Measurements from ENCODE around the gene BRSK2. TPM values are rescaled to one million over a fixed set of nuclear protein-coding genes. Genes with fewer than 3 reads are reported as not detected.

Gene BRSK2
- total RNA-seq, 5 donors from 2014 or later (not counting 1 experiment from before 2014, with no cell fraction given): 0.54 to 1.5 (median 0.95) TPM

GRCh38 chr11:1369371-1370005, 20.2 kb upstream of the BRSK2 start:
- DNase-seq: no peak
- no peak overlapping the region for H3K27ac Mint-ChIP-seq
- POLR2A ChIA-PET: no interaction called here

GRCh38 chr11:1370186-1371025, 19.3 kb upstream of the BRSK2 start:
- no peaks in the 10 kb centered on the region for H3K36me3 Mint-ChIP-seq
- no peak for DNase-seq
- H3K27me3 Mint-ChIP-seq: peaks cover 0 to 2% of the 10 kb centered on the region in 2 donors
- H3K36me3 ChIP-seq (ENCODE audit: control insufficient read depth in 2 of 2, extremely low read depth in 1 of 2, insufficient read depth in 1 of 2, low read length in 1 of 2): no peaks in the 10 kb centered on the region
- no peak overlapping the region for H3K4me3 Mint-ChIP-seq
- no peak overlapping the region for H3K27ac ChIP-seq (ENCODE audit: low read length)
- H3K4me3 ChIP-seq (ENCODE audit: control insufficient read depth in 1 of 2, extremely low read depth in 1 of 2, low read length in 1 of 2): no peak overlapping the region
- peaks cover 0 to 10% (median 9%) of the 10 kb centered on the region in 3 donors for H3K9me3 Mint-ChIP-seq
- ATAC-seq (replicated peaks in 1 of 4): no peak
- 82% methylated on average over 37 of the region's 38 CpGs for WGBS (ENCODE audit: insufficient coverage)
- no peaks in the 10 kb centered on the region for H3K9me3 ChIP-seq
- H3K27me3 ChIP-seq (replicated peaks in 1 of 2; ENCODE audit: control insufficient read depth in 2 of 2, extremely low read depth in 1 of 2, insufficient read depth in 2 of 2, low read length in 1 of 2): peaks cover 0 to 25% of the 10 kb centered on the region in 2 experiments
- ChIA-PET POLR2A (no interaction called here), CTCF (no interaction called here)
- H3K4me1 Mint-ChIP-seq: no peaks in the 10 kb centered on the region
- no peaks in the 10 kb centered on the region for H3K4me1 ChIP-seq (ENCODE audit: control insufficient read depth in 1 of 2, extremely low read depth in 1 of 2, insufficient read depth in 2 of 2, low read length in 2 of 2)
- H3K27ac Mint-ChIP-seq: no peak overlapping the region

More at GRCh38 chr11:1369371-1370005, 20.2 kb upstream of the BRSK2 start:
- no peak overlapping the region for H3K4me3 Mint-ChIP-seq
- ATAC-seq (replicated peaks in 1 of 4): no peak
- WGBS (ENCODE audit: insufficient coverage): 77% methylated on average over 17 of the region's 18 CpGs
- H3K36me3 ChIP-seq (ENCODE audit: control insufficient read depth in 2 of 2, extremely low read depth in 1 of 2, insufficient read depth in 1 of 2, low read length in 1 of 2): no peaks in the 10 kb centered on the region
- H3K4me1 Mint-ChIP-seq: no peaks in the 10 kb centered on the region
- no peaks in the 10 kb centered on the region for H3K4me1 ChIP-seq (ENCODE audit: control insufficient read depth in 1 of 2, extremely low read depth in 1 of 2, insufficient read depth in 2 of 2, low read length in 2 of 2)
- H3K4me3 ChIP-seq (ENCODE audit: control insufficient read depth in 1 of 2, extremely low read depth in 1 of 2, low read length in 1 of 2): no peak overlapping the region
- peaks cover 0 to 10% (median 9%) of the 10 kb centered on the region in 3 donors for H3K9me3 Mint-ChIP-seq
- no peak overlapping the region for H3K27ac ChIP-seq (ENCODE audit: low read length)
- peaks cover 0 to 25% of the 10 kb centered on the region in 2 experiments for H3K27me3 ChIP-seq (replicated peaks in 1 of 2; ENCODE audit: control insufficient read depth in 2 of 2, extremely low read depth in 1 of 2, insufficient read depth in 2 of 2, low read length in 1 of 2)
- H3K9me3 ChIP-seq: no peaks in the 10 kb centered on the region
- peaks cover 0 to 6% of the 10 kb centered on the region in 2 donors for H3K27me3 Mint-ChIP-seq
- CTCF ChIA-PET: no interaction called here
- H3K36me3 Mint-ChIP-seq: no peaks in the 10 kb centered on the region

- Mint-ChIP-seq H3K9me3 (peaks cover 0 to 10% (median 9%) of the 10 kb centered on the region in 3 donors), H3K27ac (no peak overlapping the region), H3K36me3 (no peaks in the 10 kb centered on the region), H3K4me3 (no peak overlapping the region), H3K4me1 (no peaks in the 10 kb centered on the region), H3K27me3 (peaks cover 0 to 1% of the 10 kb centered on the region in 2 donors)
- Histone ChIP-seq H3K4me3 (ENCODE audit: control insufficient read depth in 1 of 2, extremely low read depth in 1 of 2, low read length in 1 of 2) (no peak overlapping the region), H3K4me1 (ENCODE audit: control insufficient read depth in 1 of 2, extremely low read depth in 1 of 2, insufficient read depth in 2 of 2, low read length in 2 of 2) (no peaks in the 10 kb centered on the region), H3K27me3 (replicated peaks in 1 of 2; ENCODE audit: control insufficient read depth in 2 of 2, extremely low read depth in 1 of 2, insufficient read depth in 2 of 2, low read length in 1 of 2) (peaks cover 0 to 28% of the 10 kb centered on the region in 2 experiments), H3K9me3 (no peaks in the 10 kb centered on the region), H3K36me3 (ENCODE audit: control insufficient read depth in 2 of 2, extremely low read depth in 1 of 2, insufficient read depth in 1 of 2, low read length in 1 of 2) (no peaks in the 10 kb centered on the region), H3K27ac (ENCODE audit: low read length) (no peak overlapping the region)
- ChIA-PET CTCF (no interaction called here), POLR2A (no interaction called here)
- ATAC-seq (replicated peaks in 1 of 4) (no peak), DNase-seq (no peak)
- 93% methylated on average over 5 of the region's 11 CpGs for WGBS (ENCODE audit: insufficient coverage)
These were observed 18.8 kb upstream of the BRSK2 start for GRCh38 chr11:1371026-1371325.

- no peak for ATAC-seq (replicated peaks in 1 of 4)
- no peak overlapping the region for H3K27ac Mint-ChIP-seq
- no peaks in the 10 kb centered on the region for H3K36me3 Mint-ChIP-seq
These were observed 18.4 kb upstream of the BRSK2 start for GRCh38 chr11:1371377-1371776.

GRCh38 chr11:1371836-1372465, 17.8 kb upstream of the BRSK2 start:
- no peak for ATAC-seq (replicated peaks in 1 of 4)
- Histone ChIP-seq H3K27me3 (replicated peaks in 1 of 2; ENCODE audit: control insufficient read depth in 2 of 2, extremely low read depth in 1 of 2, insufficient read depth in 2 of 2, low read length in 1 of 2) (peaks cover 0 to 30% of the 10 kb centered on the region in 2 experiments), H3K4me1 (ENCODE audit: control insufficient read depth in 1 of 2, extremely low read depth in 1 of 2, insufficient read depth in 2 of 2, low read length in 2 of 2) (no peaks in the 10 kb centered on the region), H3K9me3 (no peaks in the 10 kb centered on the region), H3K4me3 (ENCODE audit: control insufficient read depth in 1 of 2, extremely low read depth in 1 of 2, low read length in 1 of 2) (no peak overlapping the region), H3K27ac (ENCODE audit: low read length) (no peak overlapping the region), H3K36me3 (ENCODE audit: control insufficient read depth in 2 of 2, extremely low read depth in 1 of 2, insufficient read depth in 1 of 2, low read length in 1 of 2) (no peaks in the 10 kb centered on the region)
- POLR2A ChIA-PET: no interaction called here
- H3K4me1 Mint-ChIP-seq: no peaks in the 10 kb centered on the region
- H3K36me3 Mint-ChIP-seq: no peaks in the 10 kb centered on the region
- no peak for DNase-seq
- WGBS (ENCODE audit: insufficient coverage): 86% methylated on average over 22 of the region's 26 CpGs
- H3K4me3 Mint-ChIP-seq: no peak overlapping the region
- H3K9me3 Mint-ChIP-seq: peaks cover 0 to 2% (median under 1%) of the 10 kb centered on the region in 3 donors
- CTCF ChIA-PET: no interaction called here
- H3K27ac Mint-ChIP-seq: no peak overlapping the region
- peaks cover 0 to 1% of the 10 kb centered on the region in 2 donors for H3K27me3 Mint-ChIP-seq

More at GRCh38 chr11:1371377-1371776, 18.4 kb upstream of the BRSK2 start:
- no peak overlapping the region for H3K4me3 Mint-ChIP-seq
- CTCF ChIA-PET: no interaction called here
- H3K9me3 Mint-ChIP-seq: peaks cover 0 to 7% (median 7%) of the 10 kb centered on the region in 3 donors
- H3K27ac ChIP-seq (ENCODE audit: low read length): no peak overlapping the region
- H3K4me1 Mint-ChIP-seq: no peaks in the 10 kb centered on the region
- peaks cover 0 to 1% of the 10 kb centered on the region in 2 donors for H3K27me3 Mint-ChIP-seq
- POLR2A ChIA-PET: no interaction called here
- no peaks in the 10 kb centered on the region for H3K9me3 ChIP-seq
- H3K27me3 ChIP-seq (replicated peaks in 1 of 2; ENCODE audit: control insufficient read depth in 2 of 2, extremely low read depth in 1 of 2, insufficient read depth in 2 of 2, low read length in 1 of 2): peaks cover 0 to 28% of the 10 kb centered on the region in 2 experiments
- WGBS (ENCODE audit: insufficient coverage): 77% methylated on average over 9 of the region's 13 CpGs
- H3K36me3 ChIP-seq (ENCODE audit: control insufficient read depth in 2 of 2, extremely low read depth in 1 of 2, insufficient read depth in 1 of 2, low read length in 1 of 2): no peaks in the 10 kb centered on the region
- DNase-seq: no peak
- no peak overlapping the region for H3K4me3 ChIP-seq (ENCODE audit: control insufficient read depth in 1 of 2, extremely low read depth in 1 of 2, low read length in 1 of 2)
- H3K4me1 ChIP-seq (ENCODE audit: control insufficient read depth in 1 of 2, extremely low read depth in 1 of 2, insufficient read depth in 2 of 2, low read length in 2 of 2): no peaks in the 10 kb centered on the region

- POLR2A ChIA-PET: no interaction called here
- Mint-ChIP-seq H3K36me3 (no peaks in the 10 kb centered on the region), H3K4me1 (no peaks in the 10 kb centered on the region), H3K27me3 (peaks cover 0 to 1% of the 10 kb centered on the region in 2 donors), H3K4me3 (no peak overlapping the region), H3K9me3 (no peaks in the 10 kb centered on the region), H3K27ac (no peak overlapping the region)
- H3K27ac ChIP-seq (ENCODE audit: low read length): no peak overlapping the region
- no peak overlapping the region for H3K4me3 ChIP-seq (ENCODE audit: control insufficient read depth in 1 of 2, extremely low read depth in 1 of 2, low read length in 1 of 2)
- ATAC-seq (replicated peaks in 1 of 4): no peak
- no peaks in the 10 kb centered on the region for H3K4me1 ChIP-seq (ENCODE audit: control insufficient read depth in 1 of 2, extremely low read depth in 1 of 2, insufficient read depth in 2 of 2, low read length in 2 of 2)
- H3K36me3 ChIP-seq (ENCODE audit: control insufficient read depth in 2 of 2, extremely low read depth in 1 of 2, insufficient read depth in 1 of 2, low read length in 1 of 2): no peaks in the 10 kb centered on the region
- H3K9me3 ChIP-seq: no peaks in the 10 kb centered on the region
- no peak for DNase-seq
- H3K27me3 ChIP-seq (replicated peaks in 1 of 2; ENCODE audit: control insufficient read depth in 2 of 2, extremely low read depth in 1 of 2, insufficient read depth in 2 of 2, low read length in 1 of 2): peaks cover 0 to 30% of the 10 kb centered on the region in 2 experiments
- 76% methylated on average over 3 of the region's 8 CpGs for WGBS (ENCODE audit: insufficient coverage)
- CTCF ChIA-PET: no interaction called here
These were observed 17.1 kb upstream of the BRSK2 start for GRCh38 chr11:1372660-1373059.
